Lung (tissue), 12 donors: ENCODE measurements around the gene HLA-DMB. TPM values are rescaled to one million over a fixed set of nuclear protein-coding genes. Genes with fewer than 3 reads are reported as not detected.

Source experiments
- ATAC-seq: fragments of 200-7000 bp; cut with Tn5 transposase; one replicate; pipeline ENCODE4 v1.9.1; 2020; ENCODE audit warnings: moderate number of reproducible peaks; ENCODE audit not compliant: insufficient read depth, low FRiP score
- DNase-seq, 3 donors: peaks; one replicate each; pipeline ENCODE4 v3.0.0-alpha.2; 2013 to 2017
- H3K27ac ChIP-seq, 2 donors: one replicate each; pipeline ENCODE4 v1.5.1; 2013; ENCODE audit warnings: mild to moderate bottlenecking in 2 of 2, moderate library complexity in 2 of 2, control low read depth in 1 of 2, inconsistent platforms in 1 of 2, low read depth in 1 of 2, low read length in 1 of 2
- H3K27me3 ChIP-seq, 3 donors: one replicate each; pipeline ENCODE4 v1.5.1; 2013; ENCODE audit warnings: low read length in 2 of 3; ENCODE audit not compliant: control insufficient read depth in 3 of 3, insufficient read depth in 3 of 3
- H3K36me3 ChIP-seq, 4 donors: one replicate each; pipeline ENCODE4 v1.5.1; 2013; ENCODE audit warnings: low read length in 4 of 4, mild to moderate bottlenecking in 1 of 4, moderate library complexity in 1 of 4; ENCODE audit not compliant: control insufficient read depth in 4 of 4, insufficient read depth in 4 of 4
- H3K4me1 ChIP-seq, 5 donors: one replicate each; pipeline ENCODE4 v1.5.1; 2013; ENCODE audit warnings: low read length in 5 of 5, mild to moderate bottlenecking in 2 of 5, moderate library complexity in 1 of 5; ENCODE audit not compliant: control insufficient read depth in 5 of 5, insufficient read depth in 5 of 5
- H3K4me3 ChIP-seq: one replicate; pipeline ENCODE4 v1.5.1; 2013; ENCODE audit warnings: mild to moderate bottlenecking, control low read depth, moderate library complexity
- H3K9ac ChIP-seq, 2 donors: one replicate each; pipeline ENCODE4 v1.5.1; 2013; ENCODE audit warnings: low read length in 2 of 2, control low read depth in 1 of 2; ENCODE audit not compliant: insufficient read depth in 1 of 2
- H3K9me3 ChIP-seq, 4 donors: one replicate each; pipeline ENCODE4 v1.5.1; 2013; ENCODE audit warnings: low read length in 3 of 4, mild to moderate bottlenecking in 1 of 4, moderate library complexity in 1 of 4; ENCODE audit not compliant: control insufficient read depth in 4 of 4, insufficient read depth in 3 of 4
- CTCF ChIP-seq: IDR thresholded peaks from 2 replicates; pipeline ENCODE4 v1.5.1; 2012; ENCODE audit warnings: mild to moderate bottlenecking; ENCODE audit errors: control extremely low read depth, extremely low read depth
- WGBS, 2 donors: extraction: QIAGEN DNeasy Blood & Tissue Kit; methylation state at CpG; one replicate each; pipeline ENCODE4 v1.1.7; 2013; 5-methylcytosine and 5-hydroxymethylcytosine counted together
- polyA plus RNA-seq, 2 donors: library from polyadenylated mRNA; stranded (reverse); fragments of 200-250 nt; gene quantifications; one replicate each; pipeline ENCODE4 v1.2.1, GENCODE V29; 2013
- total RNA-seq, 2 donors: library from RNA; depleted of rRNA in 1 of 2; stranded (reverse); fragments of >200 nt in 1 of 2; gene quantifications; one replicate each; pipeline ENCODE4 v1.2.1, GENCODE V29; 2014 to 2021
- donor health status: control.
- donor health status: control.
- donor health status: Bipolar disorder and iron deficiency.
- donor health status: healthy.
- donor health status: DM: yes; HTN: yes; CAD: no.

Gene HLA-DMB
- total and polyA plus RNA-seq, 4 donors, result 42.3 to 76.7 (median 51.1) TPM

GRCh38 chr6:32933661-32934085 lies 7.2 kb downstream of the HLA-DMB start:
- WGBS, 2 donors, result 2 to 5% methylated on average over 3 of the region's 3 CpGs
- no peak overlapping the region for H3K4me3 ChIP-seq
- DNase-seq, result peak; percentile 77 to 82 (median 80)
- H3K4me1 ChIP-seq, result no peaks in the 10 kb centered on the region
- TF ChIP-seq CTCF, result peak; percentile 70
- peak; percentile 71 for ATAC-seq
- H3K27ac ChIP-seq, result no peak overlapping the region
- H3K9ac ChIP-seq, result no peak overlapping the region
- peaks cover 0 to 1% (median 0%) of the 10 kb centered on the region in 4 donors for H3K36me3 ChIP-seq
- peaks cover 0 to 15% (median 11%) of the 10 kb centered on the region in 3 donors for H3K27me3 ChIP-seq
- no peaks in the 10 kb centered on the region for H3K9me3 ChIP-seq

DNA sequence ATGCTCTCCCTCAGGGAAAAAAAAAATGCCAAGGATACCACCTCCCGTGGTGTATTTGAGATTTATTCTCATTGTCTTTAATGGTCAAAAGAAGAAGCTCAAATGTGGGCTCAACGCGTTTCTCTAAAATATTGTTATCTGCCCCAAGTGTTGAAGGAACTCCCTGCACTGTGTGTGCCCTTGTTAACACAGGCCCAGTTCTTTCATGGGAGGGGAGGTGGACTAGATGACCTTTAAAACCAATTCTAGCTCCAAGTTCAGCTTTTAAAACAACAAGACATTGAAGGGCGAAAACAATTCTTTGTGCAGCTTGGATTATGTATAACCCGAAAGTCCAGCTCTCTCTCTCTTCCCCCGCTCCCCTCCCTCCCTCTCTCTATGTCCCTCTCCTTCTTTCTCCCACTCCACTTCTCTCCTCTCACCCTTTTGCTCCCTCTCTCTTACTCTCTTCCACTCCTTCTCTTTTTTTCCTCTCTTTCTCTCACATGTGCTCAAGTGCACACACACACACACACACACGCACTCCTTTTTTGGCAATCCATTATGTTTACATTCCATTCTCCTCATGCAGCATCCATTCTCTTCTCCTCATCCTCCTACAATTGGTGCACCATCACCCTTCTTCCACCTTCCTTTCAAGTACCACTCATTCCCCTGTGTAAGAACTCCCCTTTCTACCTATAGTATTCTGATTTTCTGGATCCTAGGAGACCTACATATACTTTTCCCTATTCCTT lies 8.5 kb downstream of the HLA-DMB start:
- 78 to 87% methylated on average over 7 of the region's 7 CpGs for WGBS, 2 donors
- Histone ChIP-seq H3K27ac (no peak overlapping the region), H3K36me3 (peaks cover 0 to 1% (median 0%) of the 10 kb centered on the region in 4 donors), H3K27me3 (peaks cover 0 to 11% (median 9%) of the 10 kb centered on the region in 3 donors), H3K4me1 (no peaks in the 10 kb centered on the region), H3K9ac (no peak overlapping the region), H3K4me3 (no peak overlapping the region), H3K9me3 (no peaks in the 10 kb centered on the region)
- ATAC-seq (no peak), DNase-seq (peak in 1 of 3 donors; percentile 36)
- TF ChIP-seq CTCF, result no peak

DNA sequence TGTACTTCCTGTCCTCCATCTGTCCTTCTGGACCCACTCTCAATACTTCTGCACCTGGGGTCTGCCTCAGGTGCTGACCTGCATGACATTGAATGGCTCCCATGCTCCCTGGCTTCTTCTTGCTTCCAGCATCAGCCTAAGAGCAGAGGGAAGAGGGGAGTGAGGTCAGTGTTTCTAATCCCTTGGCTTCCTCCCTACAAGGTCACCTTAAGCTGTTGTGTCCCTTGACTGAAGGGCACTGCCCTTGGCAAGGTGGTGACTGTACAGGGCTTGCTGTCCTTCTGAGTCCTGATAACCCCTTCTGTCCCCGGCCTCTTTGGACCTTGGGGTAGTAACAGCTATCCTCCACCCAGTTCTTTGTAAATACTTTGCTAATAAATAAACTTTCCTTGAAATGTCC lies 9.6 kb downstream of the HLA-DMB start:
- no peak overlapping the region for H3K9ac ChIP-seq
- no peak for TF ChIP-seq CTCF
- no peak for ATAC-seq
- H3K27ac ChIP-seq, result no peak overlapping the region
- H3K36me3 ChIP-seq, result peaks cover 0 to 1% (median 0%) of the 10 kb centered on the region in 4 donors
- H3K4me3 ChIP-seq, result no peak overlapping the region
- WGBS, 2 donors, result 0 to 2% methylated on average over 1 of the region's 1 CpG
- peaks cover 0 to 11% (median 4%) of the 10 kb centered on the region in 3 donors for H3K27me3 ChIP-seq
- H3K4me1 ChIP-seq, result no peaks in the 10 kb centered on the region
- no peak for DNase-seq
- H3K9me3 ChIP-seq, result no peaks in the 10 kb centered on the region
